Left lung (tissue), 10 donors: Measurements from ENCODE around the gene TSHZ2. TPM values are rescaled to one million over a fixed set of nuclear protein-coding genes. Genes with fewer than 3 reads are reported as not detected.
"Not testable (repeated sequence)": the region's sequence is repeated elsewhere in the genome, so short reads cannot be mapped to it uniquely, and the experiment has no call there.

ENCODE experiments used
- ATAC-seq: fragments of 200-7000 bp; cut with Tn5 transposase; one replicate; pipeline ENCODE4 v1.9.1; 2020; ENCODE audit warnings: moderate library complexity
- DNase-seq, 4 donors: peaks; one replicate each; pipeline ENCODE4 v3.0.0-alpha.2; 2013 to 2020
- H3K27ac ChIP-seq, 2 donors: fragments of 200-600 bp; sonication (generic) in 1 of 2; one replicate each; pipeline versions ENCODE4 v1.5.0 to v1.8.0; 2020 to 2021
- H3K27me3 ChIP-seq, 2 donors: fragments of 200-600 bp; sonication (generic) in 1 of 2; one replicate each; pipeline versions ENCODE4 v1.5.0 to v1.8.0; 2020 to 2021
- H3K36me3 ChIP-seq, 2 donors: fragments of 200-600 bp; sonication (generic) in 1 of 2; one replicate each; pipeline versions ENCODE4 v1.5.0 to v1.8.0; 2020 to 2021
- H3K4me1 ChIP-seq, 2 donors: fragments of 200-600 bp; one replicate each; pipeline ENCODE4 v1.8.0; 2021
- H3K4me3 ChIP-seq, 2 donors: fragments of 200-600 bp; sonication (generic) in 1 of 2; one replicate each; pipeline versions ENCODE4 v1.5.0 to v1.8.0; 2020 to 2021; ENCODE audit warnings: mild to moderate bottlenecking in 1 of 2
- H3K9me3 ChIP-seq, 2 donors: fragments of 200-600 bp; sonication (generic) in 1 of 2; one replicate each; pipeline versions ENCODE4 v1.5.0 to v1.8.0; 2020 to 2021
- CTCF ChIP-seq, 2 donors: fragments of 200-600 bp; sonication (generic) in 1 of 2; IDR thresholded peaks; one replicate each; pipeline versions ENCODE4 v1.5.0 to v1.8.0; 2021; ENCODE audit warnings: antibody characterized with exemption in 2 of 2
- intact Hi-C, 2 donors: fragments of 100-400 bp; cut with DNase I; formaldehyde crosslinking; loops; one replicate each; pipeline versions ENCODE4 v1.11.2 to v1.14.2; 2022
- polyA plus RNA-seq, 6 donors: library from polyadenylated mRNA; unstranded; fragments of 120-200 nt; gene quantifications; one replicate each; pipeline ENCODE4 v1.2.1, GENCODE V29; 2013; ENCODE audit not compliant: insufficient read length in 6 of 6
- total RNA-seq, 2 donors: library from RNA; stranded (reverse); fragmentation: NEBNext Ultra II Directional; extraction: Animal tissue kit (Norgen Biotek cat#: 25700); gene quantifications; one replicate each; pipeline ENCODE4 v1.2.1, GENCODE V29; 2021
- donor health status: DM: no; HTN: yes; CAD: no.
- donor health status: DM: no; HTN: no; CAD: no.

TSHZ2 gene
- total and polyA plus RNA-seq, 8 donors: 7.6 to 20.7 (median 13.9) TPM

- ATAC-seq: no peak
- H3K9me3 ChIP-seq: no peaks in the 10 kb centered on the region
- no peaks in the 10 kb centered on the region for H3K27me3 ChIP-seq
- DNase-seq: no peak
- no peaks in the 10 kb centered on the region for H3K36me3 ChIP-seq
- no peak overlapping the region for H3K27ac ChIP-seq
- intact Hi-C loops: no loop called here
- no peaks in the 10 kb centered on the region for H3K4me1 ChIP-seq
- H3K4me3 ChIP-seq: no peak overlapping the region
- no peak for TF ChIP-seq CTCF (IDR thresholded peaks at IDR 0.05)
Measured at GRCh38 chr20:53463101-53463972, 491.2 kb downstream of the TSHZ2 start.

DNA sequence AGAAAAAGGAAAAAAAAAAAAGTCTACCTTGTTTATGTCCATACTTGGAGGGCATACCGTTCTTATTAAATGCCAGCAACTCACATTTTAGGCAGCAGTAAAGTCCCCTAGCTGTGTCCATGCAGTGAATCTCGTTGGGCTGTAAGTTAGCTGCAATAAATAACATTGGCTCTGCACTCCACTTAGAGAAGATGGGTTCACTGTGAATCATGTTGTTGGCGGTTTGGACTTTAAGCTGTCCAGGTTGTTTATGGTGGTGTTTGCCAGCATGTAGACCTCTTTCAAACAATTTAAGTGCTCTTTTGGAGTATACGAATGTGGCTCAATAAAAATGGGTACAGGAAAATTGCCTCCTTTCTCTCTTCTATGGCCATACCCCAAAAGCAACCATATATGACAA, 494.1 kb downstream of the TSHZ2 start:
- Histone ChIP-seq H3K27ac (no peak overlapping the region), H3K4me1 (no peaks in the 10 kb centered on the region), H3K9me3 (no peaks in the 10 kb centered on the region), H3K27me3 (no peaks in the 10 kb centered on the region), H3K4me3 (no peak overlapping the region), H3K36me3 (no peaks in the 10 kb centered on the region)
- DNase-seq: no peak
- intact Hi-C loops: no loop called here
- no peak for TF ChIP-seq CTCF (IDR thresholded peaks at IDR 0.05)
- no peak for ATAC-seq

- Histone ChIP-seq H3K4me3 (no peak overlapping the region), H3K27me3 (no peaks in the 10 kb centered on the region), H3K4me1 (no peaks in the 10 kb centered on the region), H3K36me3 (no peaks in the 10 kb centered on the region), H3K9me3 (no peaks in the 10 kb centered on the region), H3K27ac (no peak overlapping the region)
- intact Hi-C loops: no loop called here
- ATAC-seq: no peak
- no peak for DNase-seq
- no peak for TF ChIP-seq CTCF (IDR thresholded peaks at IDR 0.05)
Measured at GRCh38 chr20:53468587-53468986, 496.4 kb downstream of the TSHZ2 start.

DNA sequence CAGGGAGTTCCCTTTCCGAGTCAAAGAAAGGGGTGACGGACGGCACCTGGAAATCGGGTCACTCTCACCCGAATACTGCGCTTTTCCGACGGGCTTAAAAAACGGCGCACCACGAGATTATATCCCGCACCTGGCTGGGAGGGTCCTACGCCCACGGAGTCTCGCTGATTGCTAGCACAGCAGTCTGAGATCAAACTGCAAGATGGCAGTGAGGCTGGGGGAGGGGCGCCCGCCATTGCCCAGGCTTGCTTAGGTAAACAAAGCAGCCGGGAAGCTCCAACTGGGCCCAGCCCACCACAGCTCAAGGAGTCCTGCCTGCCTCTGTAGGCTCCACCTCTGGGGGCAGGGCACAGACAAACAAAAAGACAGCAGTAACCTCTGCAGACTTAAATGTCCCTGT, 500.7 kb downstream of the TSHZ2 start:
- H3K4me3 ChIP-seq, H3K4me1 ChIP-seq, H3K36me3 ChIP-seq, DNase-seq, H3K27ac ChIP-seq, H3K9me3 ChIP-seq, H3K27me3 ChIP-seq, ATAC-seq, intact Hi-C loops: not testable (repeated sequence)

DNA sequence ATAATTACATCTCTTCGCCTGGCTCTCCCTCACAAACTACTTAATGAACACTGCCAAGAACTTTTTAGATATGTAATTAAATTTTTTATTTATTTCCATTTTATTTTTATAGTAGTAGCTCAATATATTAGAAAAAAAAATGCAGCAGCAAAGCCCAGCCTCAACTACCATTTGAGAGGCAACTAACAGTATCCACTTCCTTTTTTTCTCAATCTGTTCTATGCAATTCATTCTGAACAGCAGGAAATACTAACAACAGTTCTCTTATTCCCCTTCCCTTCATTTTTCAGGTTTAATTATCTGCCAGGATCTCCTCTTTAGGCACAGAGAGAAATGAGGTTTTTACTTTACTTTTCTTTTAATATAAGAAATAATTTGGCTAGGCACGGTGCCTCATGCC, 508.8 kb downstream of the TSHZ2 start:
- Histone ChIP-seq H3K27me3 (no peaks in the 10 kb centered on the region), H3K9me3 (peaks cover 0 to 5% of the 10 kb centered on the region in 2 donors), H3K27ac (no peak overlapping the region), H3K4me1 (no peaks in the 10 kb centered on the region), H3K4me3 (no peak overlapping the region), H3K36me3 (no peaks in the 10 kb centered on the region)
- intact Hi-C loops: no loop called here
- DNase-seq (no peak), ATAC-seq (no peak)
- TF ChIP-seq CTCF (IDR thresholded peaks at IDR 0.05): no peak
